HL-60 (cell line): ENCODE data around the gene REXO5.

Experiments used
- GABPA ChIP-seq: IDR thresholded peaks from 2 replicates; pipeline ENCODE4 v1.6.1; 2012; ENCODE audit warnings: low read depth
- POLR2AphosphoS5 ChIP-seq: IDR thresholded peaks from 2 replicates; pipeline ENCODE4 v1.6.1; 2012; ENCODE audit warnings: low read depth
- TF ChIP-seq, protein P1 (sequence below): IDR thresholded peaks from one replicate; pipeline ENCODE4 v1.5.1; 2011; ENCODE audit warnings: low read length, control low read depth, inconsistent platforms; ENCODE audit not compliant: insufficient read depth
- TF ChIP-seq, protein P2 (sequence below): IDR thresholded peaks from 2 replicates; pipeline ENCODE4 v1.6.1; 2012; ENCODE audit warnings: low read depth; ENCODE audit not compliant: insufficient replicate concordance

DNA sequence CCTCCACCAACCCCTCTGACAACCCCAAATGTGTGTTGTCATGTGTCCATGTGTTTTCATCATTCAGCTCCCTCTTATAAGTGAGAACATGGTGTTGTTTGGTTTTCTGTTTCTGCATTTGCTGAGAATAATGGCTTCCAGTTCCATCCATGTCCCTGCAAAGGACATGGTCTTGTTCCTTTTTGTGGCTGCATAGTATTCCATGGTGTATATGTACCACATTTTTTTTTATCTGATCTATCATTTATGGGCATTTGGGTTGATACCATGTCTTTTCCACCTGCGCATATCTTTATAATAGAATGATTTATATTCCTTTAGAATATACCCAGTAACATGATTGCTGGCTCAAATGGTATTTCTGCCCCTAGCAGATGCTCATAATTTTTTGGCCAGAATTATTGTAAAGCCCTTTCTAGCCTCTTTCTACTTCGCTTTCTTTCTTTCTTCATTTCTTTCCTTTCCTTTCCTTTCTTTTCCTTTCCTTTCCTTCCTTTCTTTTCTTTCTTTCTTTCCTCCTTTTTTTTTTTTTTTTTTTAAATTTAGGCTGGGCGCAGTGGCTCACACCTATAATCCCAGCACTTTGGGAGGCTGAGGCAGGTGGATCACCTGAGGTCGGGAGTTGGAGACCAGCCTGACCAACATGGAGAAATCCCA, 12.7 kb downstream of the REXO5 start:
- no peak for TF ChIP-seq POLR2AphosphoS5
- TF ChIP-seq, protein P1, sequence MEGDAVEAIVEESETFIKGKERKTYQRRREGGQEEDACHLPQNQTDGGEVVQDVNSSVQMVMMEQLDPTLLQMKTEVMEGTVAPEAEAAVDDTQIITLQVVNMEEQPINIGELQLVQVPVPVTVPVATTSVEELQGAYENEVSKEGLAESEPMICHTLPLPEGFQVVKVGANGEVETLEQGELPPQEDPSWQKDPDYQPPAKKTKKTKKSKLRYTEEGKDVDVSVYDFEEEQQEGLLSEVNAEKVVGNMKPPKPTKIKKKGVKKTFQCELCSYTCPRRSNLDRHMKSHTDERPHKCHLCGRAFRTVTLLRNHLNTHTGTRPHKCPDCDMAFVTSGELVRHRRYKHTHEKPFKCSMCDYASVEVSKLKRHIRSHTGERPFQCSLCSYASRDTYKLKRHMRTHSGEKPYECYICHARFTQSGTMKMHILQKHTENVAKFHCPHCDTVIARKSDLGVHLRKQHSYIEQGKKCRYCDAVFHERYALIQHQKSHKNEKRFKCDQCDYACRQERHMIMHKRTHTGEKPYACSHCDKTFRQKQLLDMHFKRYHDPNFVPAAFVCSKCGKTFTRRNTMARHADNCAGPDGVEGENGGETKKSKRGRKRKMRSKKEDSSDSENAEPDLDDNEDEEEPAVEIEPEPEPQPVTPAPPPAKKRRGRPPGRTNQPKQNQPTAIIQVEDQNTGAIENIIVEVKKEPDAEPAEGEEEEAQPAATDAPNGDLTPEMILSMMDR, result no peak
- no peak for TF ChIP-seq GABPA
- TF ChIP-seq, protein P2, sequence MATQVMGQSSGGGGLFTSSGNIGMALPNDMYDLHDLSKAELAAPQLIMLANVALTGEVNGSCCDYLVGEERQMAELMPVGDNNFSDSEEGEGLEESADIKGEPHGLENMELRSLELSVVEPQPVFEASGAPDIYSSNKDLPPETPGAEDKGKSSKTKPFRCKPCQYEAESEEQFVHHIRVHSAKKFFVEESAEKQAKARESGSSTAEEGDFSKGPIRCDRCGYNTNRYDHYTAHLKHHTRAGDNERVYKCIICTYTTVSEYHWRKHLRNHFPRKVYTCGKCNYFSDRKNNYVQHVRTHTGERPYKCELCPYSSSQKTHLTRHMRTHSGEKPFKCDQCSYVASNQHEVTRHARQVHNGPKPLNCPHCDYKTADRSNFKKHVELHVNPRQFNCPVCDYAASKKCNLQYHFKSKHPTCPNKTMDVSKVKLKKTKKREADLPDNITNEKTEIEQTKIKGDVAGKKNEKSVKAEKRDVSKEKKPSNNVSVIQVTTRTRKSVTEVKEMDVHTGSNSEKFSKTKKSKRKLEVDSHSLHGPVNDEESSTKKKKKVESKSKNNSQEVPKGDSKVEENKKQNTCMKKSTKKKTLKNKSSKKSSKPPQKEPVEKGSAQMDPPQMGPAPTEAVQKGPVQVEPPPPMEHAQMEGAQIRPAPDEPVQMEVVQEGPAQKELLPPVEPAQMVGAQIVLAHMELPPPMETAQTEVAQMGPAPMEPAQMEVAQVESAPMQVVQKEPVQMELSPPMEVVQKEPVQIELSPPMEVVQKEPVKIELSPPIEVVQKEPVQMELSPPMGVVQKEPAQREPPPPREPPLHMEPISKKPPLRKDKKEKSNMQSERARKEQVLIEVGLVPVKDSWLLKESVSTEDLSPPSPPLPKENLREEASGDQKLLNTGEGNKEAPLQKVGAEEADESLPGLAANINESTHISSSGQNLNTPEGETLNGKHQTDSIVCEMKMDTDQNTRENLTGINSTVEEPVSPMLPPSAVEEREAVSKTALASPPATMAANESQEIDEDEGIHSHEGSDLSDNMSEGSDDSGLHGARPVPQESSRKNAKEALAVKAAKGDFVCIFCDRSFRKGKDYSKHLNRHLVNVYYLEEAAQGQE, result no peak
